BE2C (cell line): Measurements from ENCODE around the gene WDR38.

Experiments
- DNase-seq: peaks from one replicate; pipeline ENCODE4 v3.0.0-alpha.2; 2020
- H3K27me3 ChIP-seq: fragments of 250-450 bp; sonication (Bioruptor Pico); 2 replicates; pipeline ENCODE4 v1.5.1; 2020; ENCODE audit warnings: mild to moderate bottlenecking
- H3K36me3 ChIP-seq: fragments of 250-450 bp; sonication (Bioruptor Pico); 2 replicates; pipeline ENCODE4 v1.5.1; 2020; ENCODE audit warnings: mild to moderate bottlenecking
- H3K4me1 ChIP-seq: fragments of 250-450 bp; sonication (Bioruptor Pico); 2 replicates; pipeline ENCODE4 v1.5.1; 2020
- H3K4me3 ChIP-seq: 2 replicates; pipeline ENCODE4 v1.5.1; 2011; ENCODE audit warnings: low read depth, low read length
- H3K9me3 ChIP-seq: fragments of 250-450 bp; sonication (Bioruptor Pico); 2 replicates; pipeline ENCODE4 v1.5.1; 2020
- CTCF ChIP-seq: IDR thresholded peaks from 2 replicates; pipeline ENCODE4 v1.5.1; 2012; ENCODE audit warnings: mild to moderate bottlenecking, low read depth, low read length

WDR38 gene

GRCh38 chr9:124855566-124855943 is 2.3 kb downstream of the WDR38 start:
- H3K9me3 ChIP-seq: no peaks in the 10 kb centered on the region
- H3K36me3 ChIP-seq: peaks cover 39% of the 10 kb centered on the region
- no peak for TF ChIP-seq CTCF
- H3K27me3 ChIP-seq: no peaks in the 10 kb centered on the region; the same call in 1 of the 2 replicates
- H3K4me3 ChIP-seq: no peak overlapping the region
- DNase-seq: no peak
- no peaks in the 10 kb centered on the region; the same call in 1 of the 2 replicates for H3K4me1 ChIP-seq

- no peaks in the 10 kb centered on the region; the same call in 1 of the 2 replicates for H3K4me1 ChIP-seq
- peak; percentile 55 for TF ChIP-seq CTCF
- no peaks in the 10 kb centered on the region for H3K9me3 ChIP-seq
- H3K36me3 ChIP-seq: peaks cover 45% of the 10 kb centered on the region
- no peaks in the 10 kb centered on the region; the same call in 1 of the 2 replicates for H3K27me3 ChIP-seq
- DNase-seq: peak; percentile 78
- H3K4me3 ChIP-seq: no peak overlapping the region
Measured at GRCh38 chr9:124855944-124856765, 2.9 kb downstream of the WDR38 start.

GRCh38 chr9:124857533-124858162 is 4.4 kb downstream of the WDR38 start:
- no peak for DNase-seq
- Histone ChIP-seq H3K36me3 (peaks cover 49% of the 10 kb centered on the region), H3K4me1 (no peaks in the 10 kb centered on the region; the same call in 1 of the 2 replicates), H3K27me3 (no peaks in the 10 kb centered on the region; the same call in 1 of the 2 replicates), H3K9me3 (no peaks in the 10 kb centered on the region), H3K4me3 (no peak overlapping the region)
- TF ChIP-seq CTCF: no peak

- Histone ChIP-seq H3K27me3 (no peaks in the 10 kb centered on the region), H3K4me1 (no peaks in the 10 kb centered on the region), H3K4me3 (no peak overlapping the region), H3K36me3 (peaks cover 49% of the 10 kb centered on the region), H3K9me3 (no peaks in the 10 kb centered on the region)
- TF ChIP-seq CTCF: no peak
- no peak for DNase-seq
Measured at GRCh38 chr9:124858330-124859046, 5.2 kb downstream of the WDR38 start.

- no peaks in the 10 kb centered on the region for H3K9me3 ChIP-seq
- peaks cover 49% of the 10 kb centered on the region for H3K36me3 ChIP-seq
- TF ChIP-seq CTCF: no peak
- H3K4me1 ChIP-seq: no peaks in the 10 kb centered on the region
- DNase-seq: no peak
- peak overlapping the region; percentile 93 for H3K4me3 ChIP-seq
- H3K27me3 ChIP-seq: no peaks in the 10 kb centered on the region
Measured at GRCh38 chr9:124859803-124860581, 6.7 kb downstream of the WDR38 start.
